IMR-90 (cell line): ENCODE measurements around the gene S100A12. TPM values are rescaled to one million over a fixed set of nuclear protein-coding genes. Genes with fewer than 3 reads are reported as not detected.

ENCODE experiments used
- ATAC-seq: fragments of 200-7000 bp; cut with Tn5 transposase; 2 replicates; pipeline ENCODE4 v1.9.1; 2020; ENCODE audit warnings: low read depth, mild to moderate bottlenecking, moderate library complexity
- BruUV-seq: library from RNA; stranded (reverse); fragments of 400-500 nt; replicated peaks from 2 replicates; lab custom pipeline; 2021; lab: Mats Ljungman, UMichigan
- CTCF ChIA-PET: fragments of 300-600 bp; formaldehyde crosslinking; extraction: SDS; loops from one replicate; lab custom pipeline; 2021; ENCODE audit warnings: antibody characterized with exemption; lab: Yijun Ruan, JAX
- POLR2A ChIA-PET: fragments of 300-600 bp; sonication (Branson Sonifier 250); formaldehyde crosslinking; loops from one replicate; lab custom pipeline; 2022; ENCODE audit warnings: antibody characterized with exemption; ENCODE audit not compliant: unreplicated experiment; lab: Charles Lee
- DNase-seq: peaks from one replicate; pipeline ENCODE4 v3.0.0; 2013
- H2AFZ ChIP-seq: replicated peaks from 2 replicates; pipeline ENCODE3; 2013; ENCODE audit warnings: low read length, mild to moderate bottlenecking; ENCODE audit not compliant: poor library complexity
- H2AK5ac ChIP-seq: 2 replicates; pipeline ENCODE4 v1.6.1; 2013; ENCODE audit warnings: low read depth, low read length, inconsistent platforms
- H2AK9ac ChIP-seq: replicated peaks from 2 replicates; pipeline ENCODE3; 2013; ENCODE audit warnings: mild to moderate bottlenecking, low read depth, low read length, moderate library complexity; ENCODE audit not compliant: poor library complexity
- H2BK120ac ChIP-seq: 2 replicates; pipeline ENCODE4 v1.6.1; 2013; ENCODE audit warnings: low read depth, low read length, inconsistent platforms
- H2BK15ac ChIP-seq: 3 replicates; pipeline ENCODE4 v1.6.1; 2013; ENCODE audit warnings: low read depth, low read length, inconsistent platforms
- H2BK20ac ChIP-seq: 2 replicates; pipeline ENCODE4 v1.6.1; 2013; ENCODE audit warnings: low read depth, mild to moderate bottlenecking, inconsistent platforms, low read length, moderate library complexity
- H2BK5ac ChIP-seq: 2 replicates; pipeline ENCODE4 v1.6.1; 2013; ENCODE audit warnings: mild to moderate bottlenecking, low read depth, low read length, inconsistent platforms; ENCODE audit not compliant: poor library complexity, severe bottlenecking
- H3K14ac ChIP-seq: replicated peaks from 2 replicates; pipeline ENCODE4 v1.6.1; 2013; ENCODE audit warnings: low read depth, low read length, inconsistent platforms
- H3K18ac ChIP-seq: 2 replicates; pipeline ENCODE4 v1.6.1; 2013; ENCODE audit warnings: low read depth, low read length, control low read depth
- H3K23ac ChIP-seq: 2 replicates; pipeline ENCODE4 v1.6.1; 2013; ENCODE audit warnings: low read depth, low read length, inconsistent platforms
- H3K27ac ChIP-seq: 2 replicates; pipeline ENCODE4 v1.5.1; 2013; ENCODE audit warnings: mild to moderate bottlenecking, control low read depth, low read length; ENCODE audit not compliant: insufficient read depth
- H3K27me3 ChIP-seq: 2 replicates; pipeline ENCODE4 v1.6.1; 2013; ENCODE audit warnings: low read length; ENCODE audit not compliant: control insufficient read depth, insufficient read depth
- H3K36me3 ChIP-seq: 2 replicates; pipeline ENCODE4 v1.6.1; 2013; ENCODE audit warnings: low read length, mixed read lengths; ENCODE audit not compliant: control insufficient read depth, insufficient read depth
- H3K4ac ChIP-seq: 2 replicates; pipeline ENCODE4 v1.6.1; 2013; ENCODE audit warnings: low read depth, low read length, inconsistent platforms
- H3K4me1 ChIP-seq: 2 replicates; pipeline ENCODE4 v1.6.1; 2013; ENCODE audit warnings: low read length, mixed read lengths; ENCODE audit not compliant: control insufficient read depth, insufficient read depth
- H3K4me2 ChIP-seq: 2 replicates; pipeline ENCODE4 v1.6.1; 2013; ENCODE audit warnings: low read depth, mild to moderate bottlenecking, control low read depth, low read length, moderate library complexity
- H3K4me3 ChIP-seq: 2 replicates; pipeline ENCODE4 v1.5.1; 2013; ENCODE audit warnings: low read depth, mild to moderate bottlenecking, control low read depth, low read length, moderate library complexity; ENCODE audit not compliant: insufficient read depth
- H3K56ac ChIP-seq: 2 replicates; pipeline ENCODE4 v1.6.1; 2013; ENCODE audit warnings: low read length, inconsistent platforms; ENCODE audit not compliant: insufficient read depth; ENCODE audit errors: extremely low read depth
- H3K79me1 ChIP-seq, 2 experiments: 2 replicates each; pipeline ENCODE4 v1.6.1; 2013; ENCODE audit warnings: low read length in 2 of 2, inconsistent platforms in 1 of 2, low read depth in 1 of 2
- H3K9ac ChIP-seq: 2 replicates; pipeline ENCODE4 v1.6.1; 2013; ENCODE audit warnings: low read depth, low read length, control low read depth
- H3K9me1 ChIP-seq: 2 replicates; pipeline ENCODE4 v1.6.1; 2013; ENCODE audit warnings: low read length, inconsistent platforms; ENCODE audit not compliant: insufficient read depth
- H3K9me3 ChIP-seq: 2 replicates; pipeline ENCODE4 v1.6.1; 2013; ENCODE audit warnings: low read length; ENCODE audit not compliant: control insufficient read depth, insufficient read depth
- H4K20me1 ChIP-seq: 2 replicates; pipeline ENCODE4 v1.6.1; 2013; ENCODE audit warnings: low read length, inconsistent platforms; ENCODE audit not compliant: insufficient read depth
- H4K5ac ChIP-seq: 2 replicates; pipeline ENCODE4 v1.6.1; 2013; ENCODE audit warnings: mild to moderate bottlenecking, low read depth, low read length, control low read depth
- H4K8ac ChIP-seq, 2 experiments: 2 replicates each; pipeline ENCODE4 v1.6.1; 2013; ENCODE audit warnings: low read depth in 2 of 2, low read length in 2 of 2, control low read depth in 1 of 2, inconsistent platforms in 1 of 2
- H4K91ac ChIP-seq: 2 replicates; pipeline ENCODE4 v1.6.1; 2013; ENCODE audit warnings: low read depth, low read length, inconsistent platforms; ENCODE audit not compliant: insufficient read depth
- CEBPB ChIP-seq: IDR thresholded peaks from 2 replicates; pipeline ENCODE4 v1.6.1; 2012; ENCODE audit warnings: low read depth, low read length, improper control_type of control experiment
- CHD1 ChIP-seq: IDR thresholded peaks from 2 replicates; pipeline ENCODE4 v1.6.1; 2012; ENCODE audit warnings: low read depth, low read length, improper control_type of control experiment
- MAFK ChIP-seq: IDR thresholded peaks from 2 replicates; pipeline ENCODE4 v1.6.1; 2012; ENCODE audit warnings: low read depth, low read length, improper control_type of control experiment
- MXI1 ChIP-seq: IDR thresholded peaks from 2 replicates; pipeline ENCODE4 v1.6.1; 2012; ENCODE audit warnings: low read depth, mild to moderate bottlenecking, low read length, moderate library complexity, borderline replicate concordance
- NFE2L2 ChIP-seq: fragments of 150-350 bp; IDR thresholded peaks from 2 replicates; pipeline ENCODE4 v1.6.1; 2016; ENCODE audit warnings: low read depth, mild to moderate bottlenecking, low read length
- RCOR1 ChIP-seq: IDR thresholded peaks from 2 replicates; pipeline ENCODE4 v1.6.1; 2012; ENCODE audit warnings: mild to moderate bottlenecking, low read length, improper control_type of control experiment; ENCODE audit not compliant: insufficient replicate concordance
- RFX5 ChIP-seq: IDR thresholded peaks from 2 replicates; pipeline ENCODE4 v1.8.0; 2012; ENCODE audit warnings: low read depth, mild to moderate bottlenecking, low read length, moderate library complexity
- SMC3 ChIP-seq: fragments of 150-350 bp; IDR thresholded peaks from 2 replicates; pipeline ENCODE4 v1.6.1; 2016; ENCODE audit warnings: low read depth, mild to moderate bottlenecking, antibody characterized with exemption, low read length, moderate library complexity
- WGBS, 2 experiments: methylation state at CpG; one replicate each; pipeline versions ENCODE4 v1.1.5 to v1.1.7; 2013; ENCODE audit warnings: missing lambda C conversion rate in 2 of 2; ENCODE audit not compliant: insufficient read length in 1 of 2; ENCODE audit errors: extremely low coverage in 2 of 2; 5-methylcytosine and 5-hydroxymethylcytosine counted together
- dilution Hi-C: fragments of 300-500 bp; cut with HindIII; formaldehyde crosslinking; loops from one replicate; pipeline ENCODE4 v1.14.3; 2018; ENCODE audit warnings: low sequenced_read_pairs; ENCODE audit not compliant: unreplicated experiment
- in situ Hi-C: fragments of 300-500 bp; cut with MboI; formaldehyde crosslinking; loops from 3 replicates; pipeline ENCODE4 v1.14.3; 2019; ENCODE audit warnings: low sequenced_read_pairs, inconsistent platforms, mixed read lengths
- intact Hi-C: fragments of 100-400 bp; cut with micrococcal nuclease; formaldehyde crosslinking; loops from 2 replicates; pipeline ENCODE4 v1.10.0; 2022
- polyA plus RNA-seq, 3 experiments: library from polyadenylated mRNA; depleted of rRNA; stranded (reverse); fragments of >200 nt; gene quantifications; 2 replicates each; pipeline ENCODE4 v1.2.3, GENCODE V29; 2012; ENCODE audit warnings: low replicate concordance in 1 of 3
- total RNA-seq: library from RNA; depleted of rRNA; stranded (reverse); fragments of >200 nt; gene quantifications from 2 replicates; pipeline ENCODE4 v1.2.3, GENCODE V29; 2012
- TF ChIP-seq, protein P1 (sequence below): fragments of 150-350 bp; IDR thresholded peaks from 2 replicates; pipeline ENCODE4 v1.6.1; 2016; ENCODE audit warnings: low read depth, mild to moderate bottlenecking, low read length, moderate library complexity, borderline replicate concordance
- TF ChIP-seq, protein P2 (sequence below): fragments of 150-350 bp; IDR thresholded peaks from 2 replicates; pipeline ENCODE4 v1.6.1; 2017; ENCODE audit warnings: mild to moderate bottlenecking, antibody characterized with exemption, low read length, low read depth
- TF ChIP-seq, protein P3 (sequence below): conservative IDR thresholded peaks from 2 replicates; pipeline ENCODE4 v1.5.1; 2012; ENCODE audit warnings: mild to moderate bottlenecking, low read depth, low read length, improper control_type of control experiment

S100A12 gene
- total and polyA plus RNA-seq, 2 of the 4 experiments (the other 2 are of a cell fraction), result not detected

DNA sequence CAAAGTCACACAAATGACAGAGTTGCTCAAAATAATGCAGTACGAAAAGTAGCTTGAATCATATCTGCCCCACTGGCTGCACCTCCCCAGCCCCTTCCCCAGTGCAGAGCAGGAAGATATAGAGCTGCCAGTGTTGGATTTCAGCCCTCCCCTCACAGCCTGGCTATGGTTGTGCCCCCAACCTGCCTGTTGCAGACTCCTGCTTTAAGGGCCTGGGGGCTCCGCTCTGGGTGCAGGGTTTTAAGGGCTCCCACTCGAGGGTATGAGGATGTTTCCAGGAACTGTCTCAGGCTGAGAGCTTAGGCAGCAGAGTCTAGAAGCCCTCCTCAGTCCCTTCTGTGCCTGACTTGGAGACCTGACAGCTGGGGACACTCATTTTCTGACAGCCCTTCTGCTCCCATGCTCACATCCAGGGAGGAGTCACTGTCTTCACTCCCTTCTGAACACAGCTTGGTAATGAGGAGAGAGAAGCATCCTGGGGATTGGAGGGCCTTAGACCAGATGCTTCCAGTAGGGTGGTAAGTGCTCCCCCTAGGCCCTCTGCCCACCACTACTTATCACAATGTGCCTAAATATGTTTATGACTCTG, 13.1 kb downstream of the S100A12 start:
- Histone ChIP-seq H3K9me3 (no peaks in the 10 kb centered on the region), H3K9ac (no peak overlapping the region), H4K20me1 (no peaks in the 10 kb centered on the region), H3K4ac (no peak overlapping the region), H2AK5ac (no peak overlapping the region), H3K23ac (no peak overlapping the region), H3K79me1 (no peaks in the 10 kb centered on the region), H3K4me2 (no peak overlapping the region), H2BK5ac (no peak overlapping the region), H2BK120ac (no peak overlapping the region), H3K4me1 (no peaks in the 10 kb centered on the region), H2AFZ (no peak overlapping the region), H3K36me3 (no peaks in the 10 kb centered on the region), H3K27me3 (peaks cover 11% of the 10 kb centered on the region), H3K18ac (no peak overlapping the region), H3K4me3 (no peak overlapping the region), H2AK9ac (no peak overlapping the region), H4K5ac (no peak overlapping the region), H2BK20ac (no peak overlapping the region), H4K8ac (no peak overlapping the region), H3K27ac (no peak overlapping the region), H4K91ac (no peak overlapping the region), H3K9me1 (no peaks in the 10 kb centered on the region), H3K56ac (no peak overlapping the region), H2BK15ac (no peak overlapping the region), H3K14ac (no peak overlapping the region)
- TF ChIP-seq, protein P1, sequence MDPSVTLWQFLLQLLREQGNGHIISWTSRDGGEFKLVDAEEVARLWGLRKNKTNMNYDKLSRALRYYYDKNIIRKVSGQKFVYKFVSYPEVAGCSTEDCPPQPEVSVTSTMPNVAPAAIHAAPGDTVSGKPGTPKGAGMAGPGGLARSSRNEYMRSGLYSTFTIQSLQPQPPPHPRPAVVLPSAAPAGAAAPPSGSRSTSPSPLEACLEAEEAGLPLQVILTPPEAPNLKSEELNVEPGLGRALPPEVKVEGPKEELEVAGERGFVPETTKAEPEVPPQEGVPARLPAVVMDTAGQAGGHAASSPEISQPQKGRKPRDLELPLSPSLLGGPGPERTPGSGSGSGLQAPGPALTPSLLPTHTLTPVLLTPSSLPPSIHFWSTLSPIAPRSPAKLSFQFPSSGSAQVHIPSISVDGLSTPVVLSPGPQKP, result no peak
- TF ChIP-seq RFX5 (no peak), CHD1 (no peak), SMC3 (no peak), NFE2L2 (no peak), MAFK (no peak), RCOR1 (no peak), MXI1 (no peak), CEBPB (no peak)
- TF ChIP-seq, protein P2, sequence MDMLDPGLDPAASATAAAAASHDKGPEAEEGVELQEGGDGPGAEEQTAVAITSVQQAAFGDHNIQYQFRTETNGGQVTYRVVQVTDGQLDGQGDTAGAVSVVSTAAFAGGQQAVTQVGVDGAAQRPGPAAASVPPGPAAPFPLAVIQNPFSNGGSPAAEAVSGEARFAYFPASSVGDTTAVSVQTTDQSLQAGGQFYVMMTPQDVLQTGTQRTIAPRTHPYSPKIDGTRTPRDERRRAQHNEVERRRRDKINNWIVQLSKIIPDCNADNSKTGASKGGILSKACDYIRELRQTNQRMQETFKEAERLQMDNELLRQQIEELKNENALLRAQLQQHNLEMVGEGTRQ, result no peak
- TF ChIP-seq, protein P3, sequence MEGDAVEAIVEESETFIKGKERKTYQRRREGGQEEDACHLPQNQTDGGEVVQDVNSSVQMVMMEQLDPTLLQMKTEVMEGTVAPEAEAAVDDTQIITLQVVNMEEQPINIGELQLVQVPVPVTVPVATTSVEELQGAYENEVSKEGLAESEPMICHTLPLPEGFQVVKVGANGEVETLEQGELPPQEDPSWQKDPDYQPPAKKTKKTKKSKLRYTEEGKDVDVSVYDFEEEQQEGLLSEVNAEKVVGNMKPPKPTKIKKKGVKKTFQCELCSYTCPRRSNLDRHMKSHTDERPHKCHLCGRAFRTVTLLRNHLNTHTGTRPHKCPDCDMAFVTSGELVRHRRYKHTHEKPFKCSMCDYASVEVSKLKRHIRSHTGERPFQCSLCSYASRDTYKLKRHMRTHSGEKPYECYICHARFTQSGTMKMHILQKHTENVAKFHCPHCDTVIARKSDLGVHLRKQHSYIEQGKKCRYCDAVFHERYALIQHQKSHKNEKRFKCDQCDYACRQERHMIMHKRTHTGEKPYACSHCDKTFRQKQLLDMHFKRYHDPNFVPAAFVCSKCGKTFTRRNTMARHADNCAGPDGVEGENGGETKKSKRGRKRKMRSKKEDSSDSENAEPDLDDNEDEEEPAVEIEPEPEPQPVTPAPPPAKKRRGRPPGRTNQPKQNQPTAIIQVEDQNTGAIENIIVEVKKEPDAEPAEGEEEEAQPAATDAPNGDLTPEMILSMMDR, result no peak
- BruUV-seq, result no TSS peak
- in situ Hi-C loops (no loop called here), intact Hi-C loops (no loop called here), dilution Hi-C loops (no loop called here)
- DNase-seq (no peak), ATAC-seq (no peak)
- WGBS, 2 experiments, result no CpG with 5 or more reads among the region's 3 CpGs
- CTCF ChIA-PET, result no interaction called here
- POLR2A ChIA-PET, result no interaction called here
